Activated naive CD4-positive, alpha-beta T cell treated with anti-CD3 and anti-CD28 coated beads for 36 hours (primary cell): ENCODE results near the gene SLAMF6. TPM values are rescaled to one million over a fixed set of nuclear protein-coding genes. Genes with fewer than 3 reads are reported as not detected.
A peak's percentile ranks its signal among the peaks of the same experiment; 100 is the strongest.
"Not testable (repeated sequence)": the region's sequence is repeated elsewhere in the genome, so short reads cannot be mapped to it uniquely, and the experiment has no call there.

Source experiments
- CTCF ChIA-PET: fragments of 350-600 bp; sonication (Branson Sonifier 250); formaldehyde crosslinking; loops from one replicate; lab custom pipeline; 2021; ENCODE audit warnings: antibody characterized with exemption; lab: Charles Lee
- DNase-seq: peaks from one replicate; pipeline ENCODE4 v3.0.0-alpha.2; 2020
- H3K27ac Mint-ChIP-seq: one replicate; pipeline ENCODE4 v1.8.0; 2021; ENCODE audit warnings: mild to moderate bottlenecking, mixed read lengths
- H3K27me3 Mint-ChIP-seq: one replicate; pipeline ENCODE4 v1.8.0; 2021; ENCODE audit warnings: low read depth, mixed read lengths
- H3K36me3 Mint-ChIP-seq: one replicate; pipeline ENCODE4 v1.8.0; 2021; ENCODE audit warnings: low read depth, mixed read lengths
- H3K4me1 Mint-ChIP-seq: one replicate; pipeline ENCODE4 v1.8.0; 2021; ENCODE audit warnings: low read depth, mixed read lengths
- H3K4me3 Mint-ChIP-seq: one replicate; pipeline ENCODE4 v1.8.0; 2021; ENCODE audit warnings: mild to moderate bottlenecking, moderate library complexity, mixed read lengths
- H3K9me3 Mint-ChIP-seq: one replicate; pipeline ENCODE4 v1.8.0; 2021; ENCODE audit warnings: mixed read lengths
- intact Hi-C: fragments of 100-400 bp; cut with micrococcal nuclease; formaldehyde crosslinking; loops from one replicate; pipeline ENCODE4 v1.15.1; 2023
- total RNA-seq, 2 experiments: library from RNA; stranded (reverse); gene quantifications; one replicate each; pipeline ENCODE4 v1.2.3, GENCODE V29; 2021

SLAMF6 gene
- total RNA-seq, 2 experiments from 2014 or later, result 55.0 to 55.5 TPM

DNA sequence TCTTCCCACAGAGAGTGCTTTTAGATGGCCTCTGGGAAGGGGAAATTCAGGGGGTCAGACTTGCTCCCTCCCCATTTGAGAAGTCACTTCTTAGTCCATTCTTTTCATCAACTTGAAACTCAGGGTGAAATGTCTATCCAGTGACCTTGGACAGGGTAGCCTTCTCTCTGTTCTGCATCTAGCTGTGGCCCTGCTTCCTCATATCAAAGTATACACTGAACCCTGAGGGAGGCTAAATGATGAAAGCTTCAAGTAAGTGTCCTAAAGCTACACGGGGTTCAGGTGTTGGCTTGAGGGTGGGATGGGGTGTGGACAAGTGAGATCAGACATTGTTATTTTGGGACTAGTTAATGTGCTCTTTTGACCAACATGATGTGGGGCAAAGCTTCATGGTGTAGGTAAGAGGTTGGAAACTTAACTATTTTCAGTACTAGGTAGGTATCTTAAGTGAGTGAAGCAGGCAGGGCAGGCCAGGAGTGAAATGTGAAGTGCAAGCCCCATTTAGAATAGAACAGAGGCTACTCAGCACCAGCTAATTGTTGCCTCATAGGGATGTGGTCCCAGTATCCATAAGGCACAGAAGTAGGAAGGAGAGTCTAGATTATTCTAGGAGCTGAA is 41.0 kb downstream of the SLAMF6 start:
- intact Hi-C loops, result no loop called here
- Mint-ChIP-seq H3K27me3 (no peaks in the 10 kb centered on the region), H3K36me3 (peaks cover 42% of the 10 kb centered on the region), H3K9me3 (peaks cover 27% of the 10 kb centered on the region), H3K27ac (no peak overlapping the region), H3K4me3 (no peak overlapping the region), H3K4me1 (peaks cover 33% of the 10 kb centered on the region)
- DNase-seq, result no peak
- CTCF ChIA-PET, result interaction anchor here (0.6 to 0.9 kb wide), 3 partner anchors 11 to 17 kb away, joined by 3 to 6 read pairs (median 4); no protein-coding TSS in a partner anchor

- H3K9me3 Mint-ChIP-seq, result peaks cover 27% of the 10 kb centered on the region
- H3K27me3 Mint-ChIP-seq, H3K4me3 Mint-ChIP-seq, H3K27ac Mint-ChIP-seq, intact Hi-C loops, DNase-seq: not testable (repeated sequence)
- CTCF ChIA-PET, result interaction anchor here (0.6 kb wide), 1 partner anchor 107 kb away, joined by 5 read pairs; no protein-coding TSS in a partner anchor
- peaks cover 30% of the 10 kb centered on the region for H3K36me3 Mint-ChIP-seq
- H3K4me1 Mint-ChIP-seq, result peaks cover 33% of the 10 kb centered on the region
Measured at GRCh38 chr1:160480781-160481180, 42.3 kb downstream of the SLAMF6 start.

DNA sequence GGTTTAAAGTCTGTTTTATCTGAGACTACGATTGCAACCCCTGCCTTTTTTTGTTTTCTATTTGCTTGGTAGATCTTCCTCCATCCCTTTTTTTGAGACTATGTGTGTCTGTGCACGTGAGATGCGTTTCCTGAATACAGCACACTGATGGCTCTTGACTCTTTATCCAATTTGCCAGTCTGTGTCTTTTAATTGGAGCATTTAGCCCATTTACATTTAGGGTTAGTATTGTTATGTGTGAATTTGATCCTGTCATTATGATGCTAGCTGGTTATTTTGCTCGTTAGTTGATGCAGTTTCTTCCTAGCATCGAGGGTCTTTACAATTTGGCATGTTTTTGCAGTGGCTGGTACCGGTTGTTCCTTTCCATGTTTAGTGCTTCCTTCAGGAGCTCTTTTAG is 44.0 kb downstream of the SLAMF6 start:
- DNase-seq, H3K27ac Mint-ChIP-seq, H3K27me3 Mint-ChIP-seq, H3K4me3 Mint-ChIP-seq, intact Hi-C loops: not testable (repeated sequence)
- CTCF ChIA-PET, result interaction anchor here (0.7 kb wide), 1 partner anchor 20 kb away, joined by 4 read pairs; no protein-coding TSS in a partner anchor
- Mint-ChIP-seq H3K4me1 (peaks cover 26% of the 10 kb centered on the region), H3K9me3 (peaks cover 27% of the 10 kb centered on the region), H3K36me3 (peaks cover 23% of the 10 kb centered on the region)

GRCh38 chr1:160474392-160475242 is 48.4 kb downstream of the SLAMF6 start:
- no peaks in the 10 kb centered on the region for H3K27me3 Mint-ChIP-seq
- H3K4me1 Mint-ChIP-seq, result no peaks in the 10 kb centered on the region
- CTCF ChIA-PET, result interaction anchor here (0.6 to 1.7 kb wide), 5 partner anchors 9 to 267 kb away, joined by 3 to 6 read pairs (median 4); no protein-coding TSS in a partner anchor
- H3K9me3 Mint-ChIP-seq, result peaks cover 10% of the 10 kb centered on the region
- H3K36me3 Mint-ChIP-seq, result peaks cover 5% of the 10 kb centered on the region
- intact Hi-C loops, result loop anchor here (2.0 to 5.0 kb wide), 2 partner anchors 190 to 212 kb away; partner anchors contain the start of gene DCAF8
- H3K4me3 Mint-ChIP-seq, result no peak overlapping the region
- no peak overlapping the region for H3K27ac Mint-ChIP-seq
- DNase-seq, result peak; percentile 49

GRCh38 chr1:160472112-160472511 is 50.9 kb downstream of the SLAMF6 start:
- Mint-ChIP-seq H3K36me3 (no peaks in the 10 kb centered on the region), H3K27ac (no peak overlapping the region), H3K27me3 (no peaks in the 10 kb centered on the region), H3K4me3 (no peak overlapping the region), H3K9me3 (no peaks in the 10 kb centered on the region), H3K4me1 (peaks cover 16% of the 10 kb centered on the region)
- intact Hi-C loops, result loop anchor here (5.0 kb wide), 1 partner anchor 210 kb away; the partner anchor contains the start of gene DCAF8
- CTCF ChIA-PET, result interaction anchor here (0.8 kb wide), 1 partner anchor 135 kb away, joined by 3 read pairs; no protein-coding TSS in a partner anchor
- no peak for DNase-seq

DNA sequence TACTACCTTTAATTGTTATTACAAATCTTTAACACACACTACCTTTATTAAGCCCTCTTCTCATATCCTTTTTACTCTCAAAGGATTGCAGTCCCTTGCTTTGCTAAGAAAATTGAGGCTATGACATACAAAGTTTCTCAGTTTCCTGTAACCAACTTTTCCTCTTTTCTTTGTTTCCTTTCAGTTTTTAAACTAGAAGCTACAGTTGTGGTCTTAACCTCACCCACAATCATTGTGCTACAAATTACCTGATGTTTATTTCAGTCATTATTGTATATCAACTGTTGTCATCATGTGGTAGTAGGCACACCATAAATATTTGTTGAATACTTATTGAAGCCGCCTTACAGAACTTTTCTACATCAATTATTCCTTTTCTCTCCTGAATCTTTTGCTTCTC is 51.8 kb downstream of the SLAMF6 start:
- H3K27me3 Mint-ChIP-seq, result no peaks in the 10 kb centered on the region
- H3K27ac Mint-ChIP-seq, result no peak overlapping the region
- intact Hi-C loops, result loop anchor here (1.0 to 5.0 kb wide), 7 partner anchors 10 to 209 kb away; partner anchors contain the start of gene DCAF8
- no peak overlapping the region for H3K4me3 Mint-ChIP-seq
- H3K9me3 Mint-ChIP-seq, result no peaks in the 10 kb centered on the region
- CTCF ChIA-PET, result interaction anchor here (1.2 to 4.1 kb wide), 4 partner anchors 18 to 136 kb away, joined by 4 to 26 read pairs (median 6); no protein-coding TSS in a partner anchor
- DNase-seq, result no peak
- no peaks in the 10 kb centered on the region for H3K36me3 Mint-ChIP-seq
- peaks cover 25% of the 10 kb centered on the region for H3K4me1 Mint-ChIP-seq

DNA sequence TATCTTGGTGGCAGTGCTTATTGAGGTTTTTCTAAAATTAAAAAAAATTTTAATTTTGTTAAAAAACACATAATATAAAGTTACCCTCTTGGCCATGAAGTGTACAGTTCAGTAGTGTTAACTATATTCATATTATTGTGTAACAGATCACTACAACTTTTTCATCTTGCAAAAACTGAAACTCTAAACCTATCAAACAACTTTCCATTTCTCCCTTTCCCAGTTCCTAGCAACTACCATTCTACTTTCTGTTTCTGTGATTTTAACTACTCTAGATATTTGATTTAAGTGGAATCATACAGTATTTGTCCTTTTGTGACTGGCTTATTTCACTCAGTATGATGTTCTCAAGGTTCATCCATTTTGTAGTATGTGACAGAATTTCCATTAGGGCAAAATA is 55.5 kb downstream of the SLAMF6 start:
- H3K9me3 Mint-ChIP-seq, result no peaks in the 10 kb centered on the region
- CTCF ChIA-PET, result interaction anchor here (4.1 kb wide), 1 partner anchor 14 kb away, joined by 26 read pairs; no protein-coding TSS in a partner anchor
- no peaks in the 10 kb centered on the region for H3K36me3 Mint-ChIP-seq
- H3K27me3 Mint-ChIP-seq, result no peaks in the 10 kb centered on the region
- peak overlapping the region; percentile 89 for H3K27ac Mint-ChIP-seq
- H3K4me3 Mint-ChIP-seq, result no peak overlapping the region
- DNase-seq, result no peak
- intact Hi-C loops, result no loop called here
- peaks cover 59% of the 10 kb centered on the region for H3K4me1 Mint-ChIP-seq

GRCh38 chr1:160466961-160467360 is 56.1 kb downstream of the SLAMF6 start:
- Mint-ChIP-seq H3K27me3 (no peaks in the 10 kb centered on the region), H3K4me3 (no peak overlapping the region), H3K27ac (peak overlapping the region; percentile 86), H3K4me1 (peaks cover 64% of the 10 kb centered on the region), H3K36me3 (no peaks in the 10 kb centered on the region), H3K9me3 (no peaks in the 10 kb centered on the region)
- intact Hi-C loops, result no loop called here
- no peak for DNase-seq
- CTCF ChIA-PET, result interaction anchor here (0.9 to 3.2 kb wide), 3 partner anchors 14 to 39 kb away, joined by 3 to 11 read pairs (median 11); no protein-coding TSS in a partner anchor

DNA sequence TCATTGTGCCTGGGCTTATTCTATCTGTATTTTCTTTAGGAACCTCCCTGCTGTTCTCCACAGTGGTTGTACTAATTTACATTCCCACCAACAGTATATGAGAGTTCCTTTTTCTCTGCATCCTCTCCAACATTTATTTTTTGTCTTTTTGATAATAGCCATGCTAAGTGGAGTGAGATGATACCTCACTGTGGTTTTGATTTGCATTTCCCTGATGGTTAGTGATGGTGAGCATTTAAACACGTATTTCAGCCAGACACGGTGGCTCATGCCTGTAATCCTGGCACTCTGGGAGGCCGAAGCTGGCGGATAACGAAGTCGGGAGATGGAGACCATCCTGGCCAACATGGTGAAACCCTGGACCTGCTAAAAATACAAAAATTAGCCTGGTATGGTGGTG is 57.9 kb downstream of the SLAMF6 start:
- Mint-ChIP-seq H3K9me3 (no peaks in the 10 kb centered on the region), H3K4me1 (peaks cover 81% of the 10 kb centered on the region), H3K27me3 (no peaks in the 10 kb centered on the region), H3K27ac (peak overlapping the region; percentile 86), H3K36me3 (no peaks in the 10 kb centered on the region), H3K4me3 (no peak overlapping the region)
- CTCF ChIA-PET, result interaction anchor here (0.6 to 3.2 kb wide), 7 partner anchors 8 to 286 kb away, joined by 3 to 11 read pairs (median 5); no protein-coding TSS in a partner anchor
- no peak for DNase-seq
- intact Hi-C loops, result loop anchor here (1.0 kb wide), 1 partner anchor 28 kb away; no protein-coding TSS in a partner anchor

DNA sequence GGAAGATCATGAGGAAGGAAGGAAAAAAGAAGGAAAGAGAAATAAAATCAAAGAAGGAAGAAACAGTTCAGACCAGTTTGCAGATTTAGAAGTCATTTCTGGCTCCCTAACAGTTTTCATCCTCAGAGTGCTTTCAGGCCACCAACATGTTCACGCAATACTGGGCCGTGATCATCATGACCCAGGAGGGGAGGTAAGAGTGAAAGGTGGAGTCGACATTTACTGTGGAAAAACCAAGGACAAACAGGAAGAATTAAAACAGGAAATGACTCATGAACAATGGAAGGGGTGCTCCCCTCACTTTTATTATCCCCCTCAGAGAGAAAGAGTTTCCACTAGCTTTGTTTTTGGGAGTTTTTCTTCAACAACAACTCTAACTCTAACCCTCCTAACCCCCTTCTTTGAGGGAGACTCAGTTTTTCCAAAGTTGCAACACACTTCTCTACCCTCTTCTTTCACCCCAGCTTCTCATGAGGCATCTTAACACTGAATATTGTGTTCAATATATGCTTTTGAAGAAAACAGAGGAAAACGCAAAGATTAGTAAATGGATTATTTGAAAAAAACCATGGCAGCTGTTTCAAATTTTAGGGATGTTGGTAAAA is 62.3 kb downstream of the SLAMF6 start:
- no peaks in the 10 kb centered on the region for H3K27me3 Mint-ChIP-seq
- intact Hi-C loops, result loop anchor here (1.0 to 5.0 kb wide), 3 partner anchors 11 to 337 kb away; partner anchors contain the start of gene LY9
- H3K4me1 Mint-ChIP-seq, result peaks cover 91% of the 10 kb centered on the region
- no peaks in the 10 kb centered on the region for H3K36me3 Mint-ChIP-seq
- peak overlapping the region; percentile 99 for H3K27ac Mint-ChIP-seq
- H3K4me3 Mint-ChIP-seq, result peak overlapping the region; percentile 68
- no peaks in the 10 kb centered on the region for H3K9me3 Mint-ChIP-seq
- peak; percentile 66 for DNase-seq
- CTCF ChIA-PET, result no interaction called here

- peaks cover 91% of the 10 kb centered on the region for H3K4me1 Mint-ChIP-seq
- no peaks in the 10 kb centered on the region for H3K36me3 Mint-ChIP-seq
- H3K27me3 Mint-ChIP-seq, result no peaks in the 10 kb centered on the region
- H3K4me3 Mint-ChIP-seq, result peak overlapping the region; percentile 68
- H3K9me3 Mint-ChIP-seq, result no peaks in the 10 kb centered on the region
- CTCF ChIA-PET, result no interaction called here
- intact Hi-C loops, result loop anchor here (1.0 to 5.0 kb wide), 2 partner anchors 28 to 337 kb away; partner anchors contain the start of gene LY9
- no peak for DNase-seq
- peak overlapping the region; percentile 99 for H3K27ac Mint-ChIP-seq
Measured at GRCh38 chr1:160460214-160460642, 62.8 kb downstream of the SLAMF6 start.
